Thyroid gland (tissue), 4 donors: ENCODE results near the gene MAPK4. TPM values are rescaled to one million over a fixed set of nuclear protein-coding genes. Genes with fewer than 3 reads are reported as not detected.

Experiments used
- DNase-seq, 2 donors: peaks; one replicate each; pipeline ENCODE4 v3.0.0-alpha.2; 2019
- H3K27ac ChIP-seq, 3 donors: fragments of 200-600 bp; sonication (generic); 1 replicate in 2 of 3; 2 replicates in 1 of 3; pipeline ENCODE4 v1.5.1; 2016 to 2019; ENCODE audit warnings: mild to moderate bottlenecking in 1 of 3, moderate library complexity in 1 of 3
- H3K27me3 ChIP-seq: fragments of 200-600 bp; sonication (generic); one replicate; pipeline ENCODE4 v1.5.1; 2019
- H3K36me3 ChIP-seq, 2 donors: fragments of 200-600 bp; sonication (generic); one replicate each; pipeline ENCODE4 v1.5.1; 2016 to 2019
- H3K4me1 ChIP-seq, 2 donors: fragments of 200-600 bp; sonication (generic); one replicate each; pipeline ENCODE4 v1.5.1; 2017 to 2019
- H3K4me3 ChIP-seq, 3 donors: fragments of 200-600 bp; sonication (generic); replicated peaks in 1 of 3; 1 replicate in 2 of 3; 2 replicates in 1 of 3; pipeline ENCODE4 v1.5.1; 2016; ENCODE audit warnings: mild to moderate bottlenecking in 1 of 3
- H3K9me3 ChIP-seq: fragments of 200-600 bp; sonication (generic); one replicate; pipeline ENCODE4 v1.5.1; 2017
- POLR2A ChIP-seq, 2 donors: fragments of 450-650 bp; IDR thresholded peaks; one replicate each; pipeline ENCODE4 v1.6.1; 2017; ENCODE audit warnings: antibody characterized with exemption in 2 of 2, mild to moderate bottlenecking in 2 of 2, moderate library complexity in 1 of 2
- WGBS, 2 donors: methylation state at CpG; one replicate each; pipeline ENCODE4 v1.1.5; 2017; 5-methylcytosine and 5-hydroxymethylcytosine counted together
- intact Hi-C: fragments of 100-400 bp; cut with DNase I; formaldehyde crosslinking; loops from one replicate; pipeline ENCODE4 v1.15.1; 2023
- total RNA-seq, 4 donors: library from RNA; depleted of rRNA; stranded (reverse); fragments of >200 nt; gene quantifications; one replicate each; pipeline ENCODE4 v1.2.3, GENCODE V29; 2016
- TF ChIP-seq, protein P1 (sequence below), 6 experiments: fragments of 200-600 bp in 3 of 6; fragments of 450-650 bp in 3 of 6; sonication (generic) in 3 of 6; IDR thresholded peaks; one replicate each; pipeline ENCODE4 v1.5.1; 2016 to 2019; ENCODE audit warnings: antibody characterized with exemption in 6 of 6, mild to moderate bottlenecking in 2 of 6, inconsistent platforms in 1 of 6, moderate library complexity in 1 of 6

Gene MAPK4
- total RNA-seq, 4 donors from 2014 or later, result 3.5 to 17.9 (median 11.4) TPM

GRCh38 chr18:50633992-50634391 lies 74.1 kb downstream of the MAPK4 start:
- no peak overlapping the region for H3K4me3 ChIP-seq
- DNase-seq, result no peak
- peaks cover 4 to 8% of the 10 kb centered on the region in 2 donors for H3K4me1 ChIP-seq
- no peaks in the 10 kb centered on the region for H3K36me3 ChIP-seq
- WGBS, 2 donors, result 88 to 94% methylated on average over 3 of the region's 3 CpGs
- intact Hi-C loops, result no loop called here
- H3K9me3 ChIP-seq, result no peaks in the 10 kb centered on the region
- TF ChIP-seq, protein P1, sequence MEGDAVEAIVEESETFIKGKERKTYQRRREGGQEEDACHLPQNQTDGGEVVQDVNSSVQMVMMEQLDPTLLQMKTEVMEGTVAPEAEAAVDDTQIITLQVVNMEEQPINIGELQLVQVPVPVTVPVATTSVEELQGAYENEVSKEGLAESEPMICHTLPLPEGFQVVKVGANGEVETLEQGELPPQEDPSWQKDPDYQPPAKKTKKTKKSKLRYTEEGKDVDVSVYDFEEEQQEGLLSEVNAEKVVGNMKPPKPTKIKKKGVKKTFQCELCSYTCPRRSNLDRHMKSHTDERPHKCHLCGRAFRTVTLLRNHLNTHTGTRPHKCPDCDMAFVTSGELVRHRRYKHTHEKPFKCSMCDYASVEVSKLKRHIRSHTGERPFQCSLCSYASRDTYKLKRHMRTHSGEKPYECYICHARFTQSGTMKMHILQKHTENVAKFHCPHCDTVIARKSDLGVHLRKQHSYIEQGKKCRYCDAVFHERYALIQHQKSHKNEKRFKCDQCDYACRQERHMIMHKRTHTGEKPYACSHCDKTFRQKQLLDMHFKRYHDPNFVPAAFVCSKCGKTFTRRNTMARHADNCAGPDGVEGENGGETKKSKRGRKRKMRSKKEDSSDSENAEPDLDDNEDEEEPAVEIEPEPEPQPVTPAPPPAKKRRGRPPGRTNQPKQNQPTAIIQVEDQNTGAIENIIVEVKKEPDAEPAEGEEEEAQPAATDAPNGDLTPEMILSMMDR (IDR thresholded peaks at IDR 0.05), result no peak
- no peak for TF ChIP-seq POLR2A (IDR thresholded peaks at IDR 0.05)
- H3K27me3 ChIP-seq, result no peaks in the 10 kb centered on the region
- no peak overlapping the region for H3K27ac ChIP-seq

DNA sequence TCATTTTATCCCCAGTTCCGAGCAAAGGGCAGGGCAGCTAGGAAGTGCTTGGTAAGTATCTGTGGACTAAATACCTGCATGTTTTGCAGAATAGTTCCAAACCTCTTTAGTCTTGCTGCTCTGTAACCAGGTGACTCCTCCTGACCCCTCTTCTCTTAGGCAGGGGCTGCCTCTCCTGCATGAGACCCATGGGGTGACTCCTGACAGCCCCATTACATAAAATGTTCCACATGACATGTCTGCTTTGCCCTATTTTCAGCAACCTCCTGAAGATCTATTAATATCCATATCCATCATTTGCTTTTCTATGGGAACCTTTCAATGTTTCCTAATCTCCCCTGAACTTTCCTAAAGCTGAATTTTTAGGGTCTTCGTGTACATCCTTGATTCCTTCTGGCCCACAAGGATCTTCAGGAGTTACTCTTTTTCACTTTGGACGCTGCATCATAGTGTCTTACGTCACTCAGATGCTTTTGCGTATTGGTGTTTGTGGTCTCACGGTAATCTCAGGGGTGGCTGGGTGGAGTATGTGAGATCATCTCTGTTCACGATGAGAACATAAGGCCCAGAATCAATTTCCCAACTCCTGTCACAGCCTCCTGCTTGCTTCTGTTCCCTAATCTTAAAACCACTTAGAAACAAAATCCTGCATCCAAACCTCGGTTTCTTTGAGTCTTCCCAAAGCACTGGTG lies 76.6 kb downstream of the MAPK4 start:
- Histone ChIP-seq H3K4me1 (peaks cover 4 to 8% of the 10 kb centered on the region in 2 donors), H3K27ac (no peak overlapping the region), H3K27me3 (no peaks in the 10 kb centered on the region), H3K4me3 (no peak overlapping the region), H3K9me3 (no peaks in the 10 kb centered on the region), H3K36me3 (no peaks in the 10 kb centered on the region)
- WGBS, 2 donors, result 90% methylated on average over 8 of the region's 8 CpGs
- no peak for TF ChIP-seq POLR2A (IDR thresholded peaks at IDR 0.05)
- TF ChIP-seq, protein P1 (IDR thresholded peaks at IDR 0.05), result no peak
- DNase-seq, result no peak
- intact Hi-C loops, result no loop called here

DNA sequence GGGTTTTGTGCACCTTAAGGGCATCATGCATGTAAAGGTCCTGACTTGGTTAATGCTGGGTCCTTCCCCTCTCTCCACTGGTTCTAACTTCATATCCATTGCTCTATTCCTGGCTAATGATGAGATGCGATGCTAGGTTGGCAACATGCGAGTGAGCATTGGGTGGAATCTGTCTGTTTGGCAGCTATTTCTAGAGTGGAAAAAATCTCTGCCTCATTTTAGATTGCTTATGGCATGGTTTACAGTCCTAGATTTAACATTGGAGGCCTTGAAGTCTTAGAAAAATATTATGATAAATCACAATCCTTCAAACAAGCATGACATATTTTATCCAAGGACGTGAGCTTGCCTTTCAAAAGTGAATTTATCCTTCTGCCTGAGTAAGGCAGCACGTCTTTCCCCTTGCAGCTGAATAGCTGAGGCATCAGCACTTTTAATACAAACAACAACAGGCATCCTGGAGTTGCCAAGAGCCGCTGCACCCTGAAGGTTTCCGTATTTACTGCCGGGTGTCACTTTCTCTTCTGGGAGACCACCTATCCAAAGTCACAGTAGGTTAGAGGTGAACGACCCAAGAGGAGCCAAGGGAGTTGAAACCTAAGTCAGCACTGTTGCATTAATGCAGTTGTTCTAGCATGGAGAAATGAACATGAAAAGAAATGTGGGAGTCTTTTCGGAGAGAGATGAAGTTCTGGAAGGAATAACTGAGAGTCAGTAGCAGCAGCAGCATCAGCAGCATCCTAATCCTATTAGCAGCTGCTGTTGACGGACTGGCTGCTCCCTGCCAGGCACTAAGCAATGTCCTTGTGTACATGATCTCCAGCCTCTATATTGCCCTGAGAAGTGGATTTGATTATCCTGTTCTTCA lies 78.4 kb downstream of the MAPK4 start:
- intact Hi-C loops, result no loop called here
- WGBS, 2 donors, result 58 to 75% methylated on average over 10 of the region's 10 CpGs
- no peak overlapping the region for H3K4me3 ChIP-seq
- H3K27ac ChIP-seq, result no peak overlapping the region
- DNase-seq, result no peak
- no peaks in the 10 kb centered on the region for H3K36me3 ChIP-seq
- no peaks in the 10 kb centered on the region for H3K27me3 ChIP-seq
- H3K9me3 ChIP-seq, result no peaks in the 10 kb centered on the region
- peaks cover 4 to 8% of the 10 kb centered on the region in 2 donors for H3K4me1 ChIP-seq
- TF ChIP-seq, protein P1 (IDR thresholded peaks at IDR 0.05), result no peak
- TF ChIP-seq POLR2A (IDR thresholded peaks at IDR 0.05), result no peak

DNA sequence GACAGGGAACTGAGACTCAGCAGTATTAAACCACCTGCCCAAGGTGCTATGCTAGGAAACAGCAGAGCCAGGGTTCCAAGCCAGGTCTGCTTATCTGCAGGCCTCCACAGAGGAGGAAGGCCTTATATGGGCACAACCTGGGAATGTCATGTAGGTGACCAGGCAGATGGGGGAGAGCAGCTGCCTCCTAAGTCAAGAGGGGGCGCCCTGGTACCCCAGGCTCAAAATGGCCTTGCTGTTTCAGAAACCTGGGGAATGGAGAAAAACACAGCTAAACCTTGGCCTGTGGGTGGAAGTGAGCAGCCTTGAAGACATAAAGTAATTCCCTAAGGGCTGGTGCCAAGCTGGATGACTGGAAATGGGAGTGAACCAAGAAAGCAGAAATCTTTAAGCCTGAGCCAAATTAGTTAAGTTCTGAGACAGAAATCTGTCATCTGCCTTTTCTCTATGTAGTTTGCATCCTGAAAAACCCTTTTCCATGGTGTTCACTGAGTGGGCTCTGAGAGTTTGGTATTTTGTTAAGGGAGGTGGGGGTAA lies 79.1 kb downstream of the MAPK4 start:
- H3K27ac ChIP-seq, result no peak overlapping the region
- no peaks in the 10 kb centered on the region for H3K27me3 ChIP-seq
- no peak overlapping the region for H3K4me3 ChIP-seq
- no peaks in the 10 kb centered on the region for H3K36me3 ChIP-seq
- 95 to 100% methylated on average over 1 of the region's 1 CpG for WGBS, 2 donors
- intact Hi-C loops, result no loop called here
- TF ChIP-seq, protein P1 (IDR thresholded peaks at IDR 0.05), result no peak
- DNase-seq, result no peak
- H3K4me1 ChIP-seq, result peaks cover 4 to 8% of the 10 kb centered on the region in 2 donors
- no peaks in the 10 kb centered on the region for H3K9me3 ChIP-seq

DNA sequence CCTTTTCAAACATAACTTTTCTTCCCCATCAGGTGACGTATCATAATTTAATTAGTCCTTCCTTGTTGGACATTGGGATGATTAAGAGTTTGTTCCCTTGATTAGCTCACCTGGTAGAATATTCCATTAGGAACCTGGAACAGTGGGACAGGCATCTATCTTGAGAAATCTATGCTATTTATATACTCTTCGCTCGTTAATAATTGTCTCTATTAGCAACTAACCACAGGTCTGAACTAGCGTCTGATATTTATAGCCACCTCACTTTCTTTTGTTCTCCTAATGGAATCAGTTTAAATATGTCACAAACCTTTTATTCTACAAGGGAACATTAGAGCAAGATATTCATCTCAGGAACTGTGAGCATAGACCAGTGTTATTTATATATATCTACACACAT lies 79.8 kb downstream of the MAPK4 start:
- H3K27me3 ChIP-seq, result no peaks in the 10 kb centered on the region
- peaks cover 8 to 9% of the 10 kb centered on the region in 2 donors for H3K4me1 ChIP-seq
- no peak overlapping the region for H3K4me3 ChIP-seq
- TF ChIP-seq, protein P1 (IDR thresholded peaks at IDR 0.05), result no peak
- no peak for TF ChIP-seq POLR2A (IDR thresholded peaks at IDR 0.05)
- 80 to 81% methylated on average over 4 of the region's 4 CpGs for WGBS, 2 donors
- no peak for DNase-seq
- no peaks in the 10 kb centered on the region for H3K36me3 ChIP-seq
- H3K27ac ChIP-seq, result no peak overlapping the region
- H3K9me3 ChIP-seq, result no peaks in the 10 kb centered on the region
- intact Hi-C loops, result no loop called here
